Measurements from ENCODE around the gene CATSPERD. TPM values are rescaled to one million over a fixed set of nuclear protein-coding genes. Genes with fewer than 3 reads are reported as not detected.
"Not testable (repeated sequence)": the region's sequence is repeated elsewhere in the genome, so short reads cannot be mapped to it uniquely, and the experiment has no call there.

The CATSPERD gene
- total RNA-seq, 2 donors from 2014 or later: not detected

DNA sequence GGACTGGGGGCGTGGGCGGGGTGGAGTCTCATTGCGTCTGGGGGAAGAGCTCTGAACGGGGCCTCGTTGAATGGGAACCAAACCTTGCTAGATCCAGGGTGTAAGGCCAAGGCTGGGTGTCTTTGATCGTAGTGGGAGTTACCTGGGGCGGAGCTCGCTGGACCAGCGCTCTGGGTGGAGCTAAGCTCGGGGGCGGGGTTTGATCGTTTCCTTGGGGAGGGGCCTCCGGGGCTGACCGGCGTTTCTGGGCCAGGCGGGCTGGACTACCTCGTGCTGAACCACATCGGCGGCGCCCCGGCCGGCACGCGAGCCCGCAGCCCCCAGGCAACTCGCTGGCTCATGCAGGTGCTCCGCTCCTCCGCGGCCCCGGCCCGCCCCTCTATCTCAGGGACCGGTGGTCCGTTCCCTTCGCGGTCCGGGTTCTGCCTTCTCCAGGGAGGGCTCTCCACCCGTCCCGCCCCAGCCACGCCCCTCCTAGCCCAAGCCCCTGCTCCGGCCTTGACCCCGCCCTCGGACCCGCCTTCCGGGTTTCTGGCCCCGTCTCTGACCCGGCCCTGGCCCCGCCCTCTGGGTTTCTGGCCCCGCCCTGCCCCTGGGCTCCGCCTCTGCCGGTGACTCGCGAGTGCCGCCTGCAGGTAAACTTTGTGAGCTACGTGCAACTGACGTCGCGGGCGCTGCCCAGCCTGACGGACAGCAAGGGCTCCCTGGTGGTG lies 33.6 kb upstream of the CATSPERD start:
- H3K9me3 ChIP-seq: no peaks in the 10 kb centered on the region
- H3K9ac ChIP-seq (ENCODE audit: low read depth in 2 of 2, low read length in 2 of 2): peak overlapping the region; percentile 34 to 50
- DNase-seq: peak; percentile 100
- TF ChIP-seq, protein P1, sequence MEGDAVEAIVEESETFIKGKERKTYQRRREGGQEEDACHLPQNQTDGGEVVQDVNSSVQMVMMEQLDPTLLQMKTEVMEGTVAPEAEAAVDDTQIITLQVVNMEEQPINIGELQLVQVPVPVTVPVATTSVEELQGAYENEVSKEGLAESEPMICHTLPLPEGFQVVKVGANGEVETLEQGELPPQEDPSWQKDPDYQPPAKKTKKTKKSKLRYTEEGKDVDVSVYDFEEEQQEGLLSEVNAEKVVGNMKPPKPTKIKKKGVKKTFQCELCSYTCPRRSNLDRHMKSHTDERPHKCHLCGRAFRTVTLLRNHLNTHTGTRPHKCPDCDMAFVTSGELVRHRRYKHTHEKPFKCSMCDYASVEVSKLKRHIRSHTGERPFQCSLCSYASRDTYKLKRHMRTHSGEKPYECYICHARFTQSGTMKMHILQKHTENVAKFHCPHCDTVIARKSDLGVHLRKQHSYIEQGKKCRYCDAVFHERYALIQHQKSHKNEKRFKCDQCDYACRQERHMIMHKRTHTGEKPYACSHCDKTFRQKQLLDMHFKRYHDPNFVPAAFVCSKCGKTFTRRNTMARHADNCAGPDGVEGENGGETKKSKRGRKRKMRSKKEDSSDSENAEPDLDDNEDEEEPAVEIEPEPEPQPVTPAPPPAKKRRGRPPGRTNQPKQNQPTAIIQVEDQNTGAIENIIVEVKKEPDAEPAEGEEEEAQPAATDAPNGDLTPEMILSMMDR (IDR thresholded peaks at IDR 0.05): peak; percentile 83
- peaks cover 3% of the 10 kb centered on the region for H3K4me1 ChIP-seq
- no peaks in the 10 kb centered on the region for H3K36me3 ChIP-seq
- H3K4me3 ChIP-seq: peak overlapping the region; percentile 57
- no peaks in the 10 kb centered on the region for H3K27me3 ChIP-seq
- H3K27ac ChIP-seq: peak overlapping the region; percentile 75
- intact Hi-C loops (cut with DNase I): no loop called here

DNA sequence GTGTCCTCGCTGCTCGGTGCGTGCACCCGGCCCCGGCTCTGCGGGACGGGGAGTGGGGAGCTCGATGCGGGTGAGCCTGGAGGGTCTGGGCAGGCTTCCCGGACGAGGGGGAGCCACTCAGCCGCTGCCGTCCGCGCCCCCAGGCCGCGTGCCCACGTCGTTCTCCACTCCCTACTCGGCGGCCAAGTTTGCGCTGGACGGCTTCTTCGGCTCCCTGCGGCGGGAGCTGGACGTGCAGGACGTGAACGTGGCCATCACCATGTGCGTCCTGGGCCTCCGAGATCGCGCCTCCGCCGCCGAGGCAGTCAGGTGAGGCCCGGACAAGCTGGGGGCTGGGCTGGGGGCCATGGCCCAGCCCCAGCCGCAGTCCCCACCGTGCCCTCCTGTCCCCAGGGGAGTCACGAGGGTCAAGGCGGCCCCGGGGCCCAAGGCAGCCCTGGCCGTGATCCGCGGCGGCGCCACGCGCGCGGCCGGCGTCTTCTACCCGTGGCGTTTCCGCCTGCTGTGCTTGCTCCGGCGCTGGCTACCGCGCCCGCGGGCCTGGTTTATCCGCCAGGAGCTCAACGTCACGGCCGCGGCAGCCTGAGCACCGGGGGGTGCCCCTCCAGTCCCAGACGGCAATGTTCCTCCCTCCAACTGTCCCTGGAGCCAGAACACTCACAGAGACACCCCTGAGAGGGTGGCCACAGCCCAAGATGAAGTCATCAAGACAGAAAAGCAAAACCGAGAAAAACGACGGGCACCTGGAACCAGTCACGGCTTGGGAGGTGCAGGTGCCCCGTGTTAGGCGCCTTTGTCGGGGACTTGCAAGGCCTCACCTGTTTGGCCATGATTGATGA lies 32.9 kb upstream of the CATSPERD start:
- DNase-seq: no peak
- Histone ChIP-seq H3K9ac (ENCODE audit: low read depth in 2 of 2, low read length in 2 of 2) (peak overlapping the region in 1 of 2 donors; percentile 50), H3K9me3 (no peaks in the 10 kb centered on the region), H3K4me3 (peak overlapping the region; percentile 57), H3K27ac (no peak overlapping the region), H3K36me3 (no peaks in the 10 kb centered on the region), H3K4me1 (peaks cover 11% of the 10 kb centered on the region), H3K27me3 (no peaks in the 10 kb centered on the region)
- intact Hi-C loops (cut with DNase I): no loop called here
- TF ChIP-seq, protein P1 (IDR thresholded peaks at IDR 0.05): no peak

DNA sequence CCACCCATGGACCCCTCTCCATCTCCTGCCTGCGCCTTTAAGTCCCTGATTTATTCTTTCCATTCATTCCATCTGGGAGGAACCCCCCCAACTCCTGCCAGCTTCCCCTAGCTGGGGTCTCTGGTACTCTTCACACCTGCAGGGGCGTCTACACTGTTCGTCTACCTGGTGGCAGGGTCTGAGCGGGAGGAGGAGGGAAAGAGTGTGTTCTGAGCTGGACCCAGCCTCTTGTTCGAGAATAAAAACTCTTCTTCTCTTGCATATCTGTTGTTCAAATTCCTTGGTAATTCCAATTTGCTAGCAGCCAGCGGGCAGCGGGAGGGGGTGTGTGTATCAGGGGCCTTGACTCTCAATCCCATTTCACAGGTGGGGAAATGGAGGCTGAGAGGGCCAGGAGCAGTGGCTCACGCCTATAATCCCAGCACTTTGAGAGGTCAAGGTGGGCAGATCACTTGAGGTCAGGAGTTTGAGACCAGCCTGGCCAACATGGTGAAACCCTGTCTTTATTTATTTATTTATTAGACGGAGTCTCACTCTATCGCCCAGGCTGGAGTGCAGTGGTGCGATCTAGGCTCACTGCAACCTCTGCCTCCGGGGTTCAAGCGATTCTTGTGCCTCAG lies 32.1 kb upstream of the CATSPERD start:
- peaks cover 11% of the 10 kb centered on the region for H3K4me1 ChIP-seq
- H3K36me3 ChIP-seq; H3K27me3 ChIP-seq; intact Hi-C loops (cut with DNase I); H3K9ac ChIP-seq (ENCODE audit: low read depth in 2 of 2, low read length in 2 of 2); H3K9me3 ChIP-seq; H3K4me3 ChIP-seq; H3K27ac ChIP-seq; DNase-seq: not testable (repeated sequence)

DNA sequence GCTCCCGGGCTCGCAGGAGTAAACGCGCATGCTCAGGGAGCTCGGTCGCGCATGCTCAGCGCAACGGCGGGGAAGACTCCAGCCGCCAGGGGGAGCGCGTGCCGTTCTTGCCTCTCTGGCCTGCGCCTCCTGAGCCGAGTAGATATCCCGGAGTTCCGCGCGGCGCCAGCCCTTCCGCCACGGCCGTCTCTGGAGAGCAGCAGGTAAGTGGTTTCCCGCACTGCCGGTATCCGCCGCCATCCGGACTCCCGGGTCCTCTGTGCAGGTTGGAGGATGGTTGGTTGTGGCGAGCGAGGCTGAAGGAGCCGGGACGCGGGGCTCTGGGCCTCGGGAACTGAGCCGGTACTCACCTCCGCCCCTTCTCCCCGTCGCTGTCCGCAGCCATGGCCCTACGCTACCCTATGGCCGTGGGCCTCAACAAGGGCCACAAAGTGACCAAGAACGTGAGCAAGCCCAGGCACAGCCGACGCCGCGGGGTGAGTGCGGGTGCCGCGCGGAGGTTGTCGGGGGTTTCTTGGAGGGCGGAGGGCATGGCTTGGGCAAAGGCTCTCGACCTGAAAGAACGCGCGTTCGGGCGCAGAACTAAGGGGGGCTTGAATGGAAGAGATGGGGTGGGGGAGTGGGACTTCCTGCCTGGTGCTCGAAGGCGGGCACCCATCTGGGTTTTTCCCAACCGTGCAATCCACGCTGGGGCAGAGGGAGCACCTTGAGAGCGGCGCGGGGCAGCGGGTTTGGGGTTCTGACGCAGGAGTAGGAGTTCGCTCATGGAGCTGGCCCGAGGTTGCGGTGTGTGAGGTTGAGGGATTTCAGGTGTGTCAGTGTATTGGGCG lies 30.1 kb upstream of the CATSPERD start, which contains the start of gene RPL36:
Gene RPL36, plus strand, starts transcription at position 171 of the 830 bp plus-strand sequence. Its CDS starts 213 bp downstream, at position 384.
- DNase-seq: peak; percentile 99
- Histone ChIP-seq H3K27ac (peak within 1 kb of the TSS; percentile 84), H3K36me3 (peaks cover 7% of the 10 kb centered on the region), H3K27me3 (no peaks in the 10 kb centered on the region), H3K9me3 (no peaks in the 10 kb centered on the region), H3K4me3 (peak within 1 kb of the TSS; percentile 76), H3K4me1 (peaks cover 11% of the 10 kb centered on the region), H3K9ac (ENCODE audit: low read depth in 2 of 2, low read length in 2 of 2) (peak within 1 kb of the TSS; percentile 79 to 92)
- TF ChIP-seq, protein P1 (IDR thresholded peaks at IDR 0.05): peak; percentile 92
- intact Hi-C loops (cut with DNase I): no loop called here

DNA sequence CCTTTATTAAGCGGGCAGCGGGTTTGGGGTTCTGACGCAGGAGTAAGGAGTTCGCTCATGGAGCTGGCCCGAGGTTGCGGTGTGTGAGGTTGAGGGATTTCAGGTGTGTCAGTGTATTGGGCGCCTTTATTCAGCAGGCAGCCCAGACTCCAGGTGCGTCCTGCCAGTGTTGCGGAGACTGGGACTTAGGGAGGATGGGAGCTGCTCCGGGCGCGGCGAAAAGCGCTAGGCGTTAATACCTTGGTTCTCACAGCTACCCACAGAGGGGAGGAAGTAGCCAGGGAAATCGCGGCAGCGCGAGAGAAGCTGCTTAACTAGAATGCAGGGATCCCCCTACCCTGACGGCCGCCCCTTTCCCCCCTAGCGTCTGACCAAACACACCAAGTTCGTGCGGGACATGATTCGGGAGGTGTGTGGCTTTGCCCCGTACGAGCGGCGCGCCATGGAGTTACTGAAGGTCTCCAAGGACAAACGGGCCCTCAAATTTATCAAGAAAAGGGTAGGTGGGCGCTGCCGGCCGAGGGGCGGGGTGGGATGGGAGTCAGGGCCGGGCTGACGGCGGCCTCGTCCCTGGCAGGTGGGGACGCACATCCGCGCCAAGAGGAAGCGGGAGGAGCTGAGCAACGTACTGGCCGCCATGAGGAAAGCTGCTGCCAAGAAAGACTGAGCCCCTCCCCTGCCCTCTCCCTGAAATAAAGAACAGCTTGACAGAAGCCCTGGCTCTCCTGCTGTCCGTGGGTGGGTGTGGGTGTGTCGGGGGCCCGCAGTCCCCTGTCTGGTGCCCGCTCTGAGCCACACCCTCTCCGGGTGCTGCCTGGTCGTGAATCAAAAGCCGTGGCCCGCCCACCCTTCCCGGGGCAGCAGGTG lies 29.2 kb upstream of the CATSPERD start:
- TF ChIP-seq, protein P1 (IDR thresholded peaks at IDR 0.05): no peak
- Histone ChIP-seq H3K4me3 (peak overlapping the region; percentile 76), H3K27ac (peak overlapping the region; percentile 84), H3K27me3 (no peaks in the 10 kb centered on the region), H3K9me3 (no peaks in the 10 kb centered on the region), H3K36me3 (peaks cover 13% of the 10 kb centered on the region), H3K9ac (ENCODE audit: low read depth in 2 of 2, low read length in 2 of 2) (peak overlapping the region; percentile 79 to 92), H3K4me1 (peaks cover 11% of the 10 kb centered on the region)
- DNase-seq: peak; percentile 85
- intact Hi-C loops (cut with DNase I): no loop called here

All from colonic mucosa (tissue), 4 donors.